OCI-LY1 (cell line): ENCODE data around the gene FOSB.

Experiments
- H2AFZ ChIP-seq: fragments of 200-600 bp; sonication (generic), shearing (Covaris generic); 2 replicates; pipeline ENCODE4 v1.6.0; 2014; ENCODE audit warnings: antibody characterized with exemption, mild to moderate bottlenecking, low read length
- H3F3A ChIP-seq: fragments of 200-600 bp; sonication (generic), shearing (Covaris generic); 2 replicates; pipeline ENCODE4 v1.6.0; 2014; ENCODE audit warnings: mild to moderate bottlenecking, antibody characterized with exemption, low read length, moderate library complexity; ENCODE audit not compliant: insufficient read depth
- H3K27ac ChIP-seq: fragments of 200-600 bp; sonication (generic); 2 replicates; pipeline ENCODE4 v1.5.1; 2014; ENCODE audit warnings: low read length, mixed run types, mild to moderate bottlenecking, low read depth; ENCODE audit not compliant: poor library complexity, severe bottlenecking
- H3K27me3 ChIP-seq: fragments of 200-600 bp; sonication (generic); 2 replicates; pipeline ENCODE4 v1.6.0; 2014; ENCODE audit warnings: antibody characterized with exemption, mild to moderate bottlenecking, low read length, moderate library complexity; ENCODE audit not compliant: insufficient read depth
- H3K36me3 ChIP-seq: fragments of 200-600 bp; sonication (generic); 2 replicates; pipeline ENCODE4 v1.6.1; 2014; ENCODE audit warnings: mild to moderate bottlenecking, antibody characterized with exemption, low read length, moderate library complexity, mixed read lengths; ENCODE audit not compliant: insufficient read depth
- H3K4me1 ChIP-seq: fragments of 200-600 bp; sonication (generic); 2 replicates; pipeline ENCODE4 v1.5.1; 2014; ENCODE audit warnings: mild to moderate bottlenecking, low read length, moderate library complexity; ENCODE audit not compliant: insufficient read depth, severe bottlenecking
- H3K4me2 ChIP-seq: fragments of 200-600 bp; sonication (generic), shearing (Covaris generic); 2 replicates; pipeline ENCODE4 v1.6.1; 2014; ENCODE audit warnings: low read length
- H3K4me3 ChIP-seq: fragments of 200-600 bp; sonication (generic); 2 replicates; pipeline ENCODE4 v1.5.1; 2014; ENCODE audit warnings: low read length, low read depth, mild to moderate bottlenecking, mixed read lengths; ENCODE audit not compliant: poor library complexity, severe bottlenecking
- H3K79me2 ChIP-seq: fragments of 200-600 bp; shearing (Covaris generic); 2 replicates; pipeline ENCODE4 v1.6.1; 2016; ENCODE audit warnings: mixed run types, low read length, mixed read lengths; ENCODE audit not compliant: insufficient read depth
- H3K9ac ChIP-seq: fragments of 200-600 bp; sonication (generic), shearing (Covaris generic); 2 replicates; pipeline ENCODE4 v1.6.1; 2014; ENCODE audit warnings: mild to moderate bottlenecking, low read length, mixed read lengths
- H3K9me2 ChIP-seq: fragments of 200-600 bp; sonication (generic), shearing (Covaris generic); 2 replicates; pipeline ENCODE4 v1.6.1; 2014; ENCODE audit warnings: low read depth, mild to moderate bottlenecking, low read length, mixed read lengths
- H3K9me3 ChIP-seq: fragments of 200-600 bp; shearing (Covaris generic); 2 replicates; pipeline ENCODE4 v1.6.1; 2014; ENCODE audit warnings: low read length, mixed read lengths
- H4K20me1 ChIP-seq: fragments of 200-600 bp; sonication (generic), shearing (Covaris generic); 2 replicates; pipeline ENCODE4 v1.6.0; 2016; ENCODE audit warnings: mild to moderate bottlenecking, low read length; ENCODE audit not compliant: insufficient read depth
- EZH2 ChIP-seq: fragments of 200-600 bp; sonication (generic), shearing (Covaris generic); IDR thresholded peaks from 2 replicates; pipeline ENCODE4 v1.8.0; 2017; ENCODE audit warnings: borderline replicate concordance, mixed run types, mild to moderate bottlenecking, antibody characterized with exemption, low read length, moderate library complexity, mixed read lengths
- TF ChIP-seq, protein P1 (sequence below): fragments of 200-600 bp; sonication (generic), shearing (Covaris generic); IDR thresholded peaks from 2 replicates; pipeline ENCODE4 v1.5.1; 2017; ENCODE audit warnings: mild to moderate bottlenecking, antibody characterized with exemption, low read length, moderate library complexity, mixed read lengths

FOSB gene

GRCh38 chr19:45499196-45500180 is 31.7 kb downstream of the FOSB start:
- Histone ChIP-seq H3F3A (0 out of 2 replicates have a peak, but pooled peaks cover 5% of the 10 kb centered on the region), H3K27me3 (0 out of 2 replicates have a peak, but pooled peaks cover 4% of the 10 kb centered on the region), H3K4me1 (peaks cover 40% of the 10 kb centered on the region), H3K36me3 (no peaks in the 10 kb centered on the region), H3K27ac (no peak overlapping the region), H3K4me3 (no peak overlapping the region), H3K9ac (no peak overlapping the region), H3K4me2 (no peak overlapping the region), H3K79me2 (no peaks in the 10 kb centered on the region), H3K9me3 (no peaks in the 10 kb centered on the region), H4K20me1 (no peaks in the 10 kb centered on the region), H2AFZ (no peak overlapping the region), H3K9me2 (no peaks in the 10 kb centered on the region)
- no peak for TF ChIP-seq EZH2
- TF ChIP-seq, protein P1, sequence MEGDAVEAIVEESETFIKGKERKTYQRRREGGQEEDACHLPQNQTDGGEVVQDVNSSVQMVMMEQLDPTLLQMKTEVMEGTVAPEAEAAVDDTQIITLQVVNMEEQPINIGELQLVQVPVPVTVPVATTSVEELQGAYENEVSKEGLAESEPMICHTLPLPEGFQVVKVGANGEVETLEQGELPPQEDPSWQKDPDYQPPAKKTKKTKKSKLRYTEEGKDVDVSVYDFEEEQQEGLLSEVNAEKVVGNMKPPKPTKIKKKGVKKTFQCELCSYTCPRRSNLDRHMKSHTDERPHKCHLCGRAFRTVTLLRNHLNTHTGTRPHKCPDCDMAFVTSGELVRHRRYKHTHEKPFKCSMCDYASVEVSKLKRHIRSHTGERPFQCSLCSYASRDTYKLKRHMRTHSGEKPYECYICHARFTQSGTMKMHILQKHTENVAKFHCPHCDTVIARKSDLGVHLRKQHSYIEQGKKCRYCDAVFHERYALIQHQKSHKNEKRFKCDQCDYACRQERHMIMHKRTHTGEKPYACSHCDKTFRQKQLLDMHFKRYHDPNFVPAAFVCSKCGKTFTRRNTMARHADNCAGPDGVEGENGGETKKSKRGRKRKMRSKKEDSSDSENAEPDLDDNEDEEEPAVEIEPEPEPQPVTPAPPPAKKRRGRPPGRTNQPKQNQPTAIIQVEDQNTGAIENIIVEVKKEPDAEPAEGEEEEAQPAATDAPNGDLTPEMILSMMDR: no peak

DNA sequence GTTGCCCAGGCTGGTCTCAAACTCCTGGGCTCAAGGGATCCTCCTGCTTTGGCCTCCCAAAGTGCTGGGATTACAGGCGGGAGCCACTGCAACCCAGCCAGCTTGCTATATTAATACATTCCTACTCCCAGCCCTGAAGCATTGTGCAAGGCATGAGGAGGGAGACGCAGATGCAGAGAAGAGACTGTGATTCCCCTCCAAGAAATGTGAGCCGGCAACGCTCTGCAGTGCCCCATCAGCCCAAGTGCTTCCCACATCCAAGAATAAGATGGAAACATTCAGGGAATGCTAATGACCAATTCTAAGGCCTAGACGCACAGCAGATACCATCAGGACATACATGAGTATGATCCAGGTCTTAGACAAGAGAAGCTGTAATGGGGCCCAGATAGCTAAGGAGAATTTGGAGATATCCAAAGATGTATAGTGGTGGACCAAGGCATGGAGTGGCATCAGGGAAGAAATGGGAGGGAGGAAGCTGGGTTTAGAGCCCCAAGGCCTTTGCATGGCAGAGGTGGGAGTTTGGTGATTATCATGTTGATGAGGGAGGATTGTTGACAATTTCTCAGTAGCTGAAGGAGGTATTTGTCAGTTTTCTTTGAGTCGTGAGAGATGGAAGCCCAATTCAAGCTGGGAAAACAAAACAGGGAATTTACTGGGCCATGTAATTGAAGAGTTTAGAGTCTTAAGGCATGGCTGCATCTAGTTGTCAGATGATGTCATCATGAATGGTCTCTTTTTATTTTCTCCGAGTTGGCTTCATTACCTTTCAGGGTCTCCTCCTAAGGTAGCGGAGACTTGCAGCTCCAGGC is 33.3 kb downstream of the FOSB start:
- Histone ChIP-seq H3K4me3 (no peak overlapping the region), H3K4me1 (peaks cover 44% of the 10 kb centered on the region), H3F3A (0 out of 2 replicates have a peak, but pooled peaks cover 5% of the 10 kb centered on the region), H3K9me3 (no peaks in the 10 kb centered on the region), H3K79me2 (no peaks in the 10 kb centered on the region), H3K36me3 (no peaks in the 10 kb centered on the region), H3K9me2 (no peaks in the 10 kb centered on the region), H3K27ac (no peak overlapping the region), H3K4me2 (no peak overlapping the region), H2AFZ (no peak overlapping the region), H3K27me3 (no peaks in the 10 kb centered on the region), H4K20me1 (no peaks in the 10 kb centered on the region), H3K9ac (no peak overlapping the region)
- TF ChIP-seq, protein P1: no peak
- TF ChIP-seq EZH2: no peak

- H3K9me3 ChIP-seq: no peaks in the 10 kb centered on the region
Observed at GRCh38 chr19:45501730-45502014, 33.9 kb downstream of the FOSB start.

More at GRCh38 chr19:45501730-45502014, 33.9 kb downstream of the FOSB start:
- Histone ChIP-seq H3K36me3 (no peaks in the 10 kb centered on the region), H2AFZ (no peak overlapping the region), H4K20me1 (no peaks in the 10 kb centered on the region), H3K4me2 (no peak overlapping the region), H3K4me1 (peaks cover 40% of the 10 kb centered on the region), H3K9ac (no peak overlapping the region), H3K27ac (peak overlapping the region; percentile 47), H3K79me2 (no peaks in the 10 kb centered on the region), H3F3A (0 out of 2 replicates have a peak, but pooled peaks cover 5% of the 10 kb centered on the region), H3K27me3 (no peaks in the 10 kb centered on the region), H3K9me2 (no peaks in the 10 kb centered on the region), H3K4me3 (no peak overlapping the region)
- TF ChIP-seq, protein P1: no peak
- no peak for TF ChIP-seq EZH2
